Erythroblast (primary cell): ENCODE measurements around the gene RRAS2.

Experiments
- GATA1 ChIP-seq: IDR thresholded peaks from 2 replicates; pipeline ENCODE4 v1.6.1; 2011; ENCODE audit warnings: low read depth, mild to moderate bottlenecking, control low read depth, low read length, moderate library complexity
- POLR2A ChIP-seq: IDR thresholded peaks from 2 replicates; pipeline ENCODE4 v1.6.1; 2011; ENCODE audit warnings: mild to moderate bottlenecking, low read length

- no peak for TF ChIP-seq POLR2A
- no peak for TF ChIP-seq GATA1
These were observed 70.6 kb downstream of the RRAS2 start for GRCh38 chr11:14288189-14288935.
